ENCODE data around the gene DRICH1. TPM values are rescaled to one million over a fixed set of nuclear protein-coding genes. Genes with fewer than 3 reads are reported as not detected.
"Not testable (repeated sequence)": the region's sequence is repeated elsewhere in the genome, so short reads cannot be mapped to it uniquely, and the experiment has no call there.

DRICH1 gene
- polyA plus RNA-seq, 1 of the 3 experiments (the other 2 are of a cell fraction): 0.21 TPM

- POLR2A ChIA-PET: no interaction called here
- no peaks in the 10 kb centered on the region for H3K79me2 ChIP-seq (ENCODE audit: insufficient read depth)
Measured at GRCh38 chr22:23649071-23649501, 17.0 kb upstream of the DRICH1 start.

GRCh38 chr22:23646526-23646925 is 14.4 kb upstream of the DRICH1 start:
- H3K36me3 ChIP-seq (replicated peaks in 1 of 2; ENCODE audit: control insufficient read depth in 1 of 2, insufficient read depth in 2 of 2, low read length in 1 of 2); H3K4me1 ChIP-seq (ENCODE audit: control insufficient read depth in 1 of 2, insufficient read depth in 2 of 2, low read depth in 1 of 2, low read length in 1 of 2); H4K20me1 ChIP-seq (ENCODE audit: insufficient read depth); H3K27ac ChIP-seq (ENCODE audit: low read depth in 2 of 2, low read length in 1 of 2); H3K79me2 ChIP-seq (ENCODE audit: insufficient read depth); DNase-seq; H3K9me2 ChIP-seq; H3K9ac ChIP-seq; H3K27me3 ChIP-seq (ENCODE audit: insufficient read depth); H3F3A ChIP-seq (replicated peaks; ENCODE audit: insufficient read depth); H3K4me2 ChIP-seq; CTCF ChIA-PET; H3K9me3 ChIP-seq; POLR2A ChIA-PET; H2AFZ ChIP-seq (ENCODE audit: low read depth); H3K4me3 ChIP-seq (ENCODE audit: low read depth in 2 of 2, low read length in 1 of 2): not testable (repeated sequence)
- WGBS (ENCODE audit: low lambda C conversion rate): 91% methylated on average over 7 of the region's 7 CpGs

More at GRCh38 chr22:23649071-23649501, 17.0 kb upstream of the DRICH1 start:
- no peak overlapping the region for H3K4me3 ChIP-seq (ENCODE audit: low read depth in 2 of 2, low read length in 1 of 2)
- CTCF ChIA-PET: no interaction called here
- 91% methylated on average over 13 of the region's 18 CpGs for WGBS (ENCODE audit: low lambda C conversion rate)
- no peak overlapping the region for H3K4me2 ChIP-seq
- no peaks in the 10 kb centered on the region for H3K36me3 ChIP-seq (replicated peaks in 1 of 2; ENCODE audit: control insufficient read depth in 1 of 2, insufficient read depth in 2 of 2, low read length in 1 of 2)
- H4K20me1 ChIP-seq (ENCODE audit: insufficient read depth): no peaks in the 10 kb centered on the region
- H3K9me3 ChIP-seq: no peaks in the 10 kb centered on the region
- no peak overlapping the region for H3K9ac ChIP-seq
- no peak for TF ChIP-seq RCOR1 (IDR thresholded peaks at IDR 0.05; ENCODE audit: low read length)
- TF ChIP-seq RFX5 (IDR thresholded peaks at IDR 0.05; ENCODE audit: low read length): no peak
- no peak for TF ChIP-seq TAF1 (IDR thresholded peaks at IDR 0.05; ENCODE audit: borderline replicate concordance, low read depth, low read length)
- no peak for TF ChIP-seq PBX3 (IDR thresholded peaks at IDR 0.05)
- TF ChIP-seq CHD2 (IDR thresholded peaks at IDR 0.05; ENCODE audit: low read length, partially characterized antibody): no peak
- TF ChIP-seq EP300 (IDR thresholded peaks at IDR 0.05; ENCODE audit: borderline replicate concordance in 1 of 2, low read depth in 1 of 2, low read length in 1 of 2): no peak
- H3K27ac ChIP-seq (ENCODE audit: low read depth in 2 of 2, low read length in 1 of 2): no peak overlapping the region
- H3K4me1 ChIP-seq (ENCODE audit: control insufficient read depth in 1 of 2, insufficient read depth in 2 of 2, low read depth in 1 of 2, low read length in 1 of 2): no peaks in the 10 kb centered on the region
- DNase-seq: no peak
- no peaks in the 10 kb centered on the region for H3K27me3 ChIP-seq (ENCODE audit: insufficient read depth)
- H3K9me2 ChIP-seq: no peaks in the 10 kb centered on the region
- H2AFZ ChIP-seq (ENCODE audit: low read depth): no peak overlapping the region
- no peaks in the 10 kb centered on the region for H3F3A ChIP-seq (replicated peaks; ENCODE audit: insufficient read depth)

DNA sequence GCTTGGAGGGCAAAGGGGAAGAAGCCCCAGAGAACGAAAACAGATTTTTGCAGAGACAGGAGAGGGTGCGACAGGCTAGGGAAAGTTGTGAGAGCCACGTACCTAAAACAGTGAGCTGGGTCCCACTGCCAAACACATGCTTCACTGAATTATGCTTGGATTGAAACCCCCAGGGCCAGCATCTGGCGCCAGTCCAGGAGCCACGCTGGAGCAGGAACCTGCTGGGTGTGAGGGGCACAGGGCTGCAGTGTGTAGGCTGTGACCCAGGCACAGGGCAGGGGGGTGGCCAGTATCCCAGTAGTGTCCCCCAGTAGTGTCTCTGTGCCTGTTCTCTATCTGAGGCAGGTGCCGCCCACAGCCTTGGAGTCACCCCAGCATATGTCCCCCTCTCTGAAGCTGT is 8.1 kb upstream of the DRICH1 start:
- H3F3A ChIP-seq (replicated peaks; ENCODE audit: insufficient read depth); H3K4me2 ChIP-seq; H3K9me3 ChIP-seq; POLR2A ChIA-PET; H2AFZ ChIP-seq (ENCODE audit: low read depth); CTCF ChIA-PET; H3K4me3 ChIP-seq (ENCODE audit: low read depth in 2 of 2, low read length in 1 of 2); H3K79me2 ChIP-seq (ENCODE audit: insufficient read depth); H4K20me1 ChIP-seq (ENCODE audit: insufficient read depth); H3K9ac ChIP-seq; H3K27ac ChIP-seq (ENCODE audit: low read depth in 2 of 2, low read length in 1 of 2); H3K4me1 ChIP-seq (ENCODE audit: control insufficient read depth in 1 of 2, insufficient read depth in 2 of 2, low read depth in 1 of 2, low read length in 1 of 2); H3K36me3 ChIP-seq (replicated peaks in 1 of 2; ENCODE audit: control insufficient read depth in 1 of 2, insufficient read depth in 2 of 2, low read length in 1 of 2); H3K27me3 ChIP-seq (ENCODE audit: insufficient read depth); H3K9me2 ChIP-seq: not testable (repeated sequence)
- 81% methylated on average over 4 of the region's 6 CpGs for WGBS (ENCODE audit: low lambda C conversion rate)
- DNase-seq: peak; percentile 30
